K562 (cell line): Measurements from ENCODE around the gene FLAD1. TPM values are rescaled to one million over a fixed set of nuclear protein-coding genes. Genes with fewer than 3 reads are reported as not detected.

Source experiments
- CBX8 ChIP-seq: fragments of 200-600 bp; sonication (generic); IDR thresholded peaks from 2 replicates; pipeline ENCODE4 v1.6.1; 2012; ENCODE audit warnings: borderline replicate concordance, mixed run types, low read depth, mild to moderate bottlenecking, moderate library complexity, mixed read lengths, low read length, control low read depth, inconsistent platforms; ENCODE audit not compliant: poor library complexity, severe bottlenecking; ENCODE audit errors: extremely low read depth
- ESRRA ChIP-seq: fragments of 450-650 bp; IDR thresholded peaks from 2 replicates; pipeline ENCODE4 v1.6.1; 2014; ENCODE audit warnings: low read depth, mild to moderate bottlenecking, moderate library complexity, borderline replicate concordance
- HDAC3 ChIP-seq: fragments of 450-650 bp; IDR thresholded peaks from 2 replicates; pipeline ENCODE4 v1.6.1; 2018; ENCODE audit warnings: borderline replicate concordance, mild to moderate bottlenecking, moderate library complexity; ENCODE audit not compliant: partially characterized antibody
- HINFP ChIP-seq: fragments of 450-650 bp; conservative IDR thresholded peaks from 2 replicates; pipeline ENCODE4 v1.6.1; 2016; ENCODE audit warnings: missing genetic modification characterization, low read depth, mild to moderate bottlenecking, control low read depth, missing compliant biosample characterization
- MAFK ChIP-seq: IDR thresholded peaks from 2 replicates; pipeline ENCODE4 v1.6.1; 2011; ENCODE audit warnings: low read length, improper control_type of control experiment
- POLR2G ChIP-seq: fragments of 200-400 bp; formaldehyde crosslinking; IDR thresholded peaks from 2 replicates; pipeline ENCODE4 v1.6.1; 2017; ENCODE audit warnings: low read depth, mild to moderate bottlenecking, antibody characterized with exemption, low read length, moderate library complexity
- PRDM10 ChIP-seq: fragments of 450-650 bp; IDR thresholded peaks from 2 replicates; pipeline ENCODE4 v1.6.1; 2018; ENCODE audit not compliant: partially characterized antibody
- TSC22D4 ChIP-seq: fragments of 450-650 bp; IDR thresholded peaks from 2 replicates; pipeline ENCODE4 v1.6.1; 2016; ENCODE audit warnings: missing genetic modification characterization, missing biosample characterization, control low read depth
- ZKSCAN1 ChIP-seq: fragments of 150-350 bp; IDR thresholded peaks from 2 replicates; pipeline ENCODE4 v1.6.1; 2016; ENCODE audit warnings: low read depth, low read length
- polyA plus RNA-seq, 8 experiments: library from polyadenylated mRNA; depleted of rRNA in 4 of 8; stranded (reverse) in 5 of 8; unstranded in 3 of 8; fragments of >200 nt; fragmentation: Nextera tagmentation in 2 of 8; fragmentation: Illumina TruSeq in 1 of 8; extraction: Ambion mirVana in 2 of 8; extraction: Trizol in 1 of 8; gene quantifications; 2 replicates each; pipeline versions ENCODE4 v1.2.1 to v1.2.3, GENCODE V29; 2011 to 2014; ENCODE audit warnings: inconsistent platforms in 1 of 8, missing spikeins in 1 of 8
- total RNA-seq, 7 experiments: library from RNA; depleted of rRNA in 6 of 7; stranded (reverse); fragments of >200 nt in 6 of 7; fragmentation: Illumina TruSeq in 2 of 7; extraction: Trizol in 2 of 7; gene quantifications; 2 replicates each; pipeline versions ENCODE4 v1.2.1 to v1.2.3, GENCODE V29; 2011 to 2021; ENCODE audit warnings: low replicate concordance in 1 of 7
- TF ChIP-seq, protein P1 (sequence below): IDR thresholded peaks from 2 replicates; pipeline ENCODE4 v1.6.1; 2014; ENCODE audit warnings: antibody characterized with exemption

Gene FLAD1
- total and polyA plus RNA-seq, 9 of the 15 experiments (the other 6 are each of a cell fraction or from before 2014, with no cell fraction given), result 24.9 to 85.8 (median 67.0) TPM

- TF ChIP-seq POLR2G (peak; percentile 44), TSC22D4 (no peak), MAFK (peak; percentile 2; the same call in 1 of the 2 replicates), PRDM10 (peak; percentile 5), ESRRA (no peak), HINFP (tag) (no peak), CBX8 (no peak), ZKSCAN1 (no peak), HDAC3 (no peak)
- TF ChIP-seq, protein P1, sequence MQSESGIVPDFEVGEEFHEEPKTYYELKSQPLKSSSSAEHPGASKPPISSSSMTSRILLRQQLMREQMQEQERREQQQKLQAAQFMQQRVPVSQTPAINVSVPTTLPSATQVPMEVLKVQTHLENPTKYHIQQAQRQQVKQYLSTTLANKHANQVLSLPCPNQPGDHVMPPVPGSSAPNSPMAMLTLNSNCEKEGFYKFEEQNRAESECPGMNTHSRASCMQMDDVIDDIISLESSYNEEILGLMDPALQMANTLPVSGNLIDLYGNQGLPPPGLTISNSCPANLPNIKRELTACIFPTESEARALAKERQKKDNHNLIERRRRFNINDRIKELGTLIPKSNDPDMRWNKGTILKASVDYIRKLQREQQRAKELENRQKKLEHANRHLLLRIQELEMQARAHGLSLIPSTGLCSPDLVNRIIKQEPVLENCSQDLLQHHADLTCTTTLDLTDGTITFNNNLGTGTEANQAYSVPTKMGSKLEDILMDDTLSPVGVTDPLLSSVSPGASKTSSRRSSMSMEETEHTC, result peak; percentile 47; the same call in 1 of the 2 replicates
Observed at GRCh38 chr1:154992721-154993571, 9.8 kb downstream of the FLAD1 start (continued).
